ENCODE data around the gene ABHD14A.

DNA sequence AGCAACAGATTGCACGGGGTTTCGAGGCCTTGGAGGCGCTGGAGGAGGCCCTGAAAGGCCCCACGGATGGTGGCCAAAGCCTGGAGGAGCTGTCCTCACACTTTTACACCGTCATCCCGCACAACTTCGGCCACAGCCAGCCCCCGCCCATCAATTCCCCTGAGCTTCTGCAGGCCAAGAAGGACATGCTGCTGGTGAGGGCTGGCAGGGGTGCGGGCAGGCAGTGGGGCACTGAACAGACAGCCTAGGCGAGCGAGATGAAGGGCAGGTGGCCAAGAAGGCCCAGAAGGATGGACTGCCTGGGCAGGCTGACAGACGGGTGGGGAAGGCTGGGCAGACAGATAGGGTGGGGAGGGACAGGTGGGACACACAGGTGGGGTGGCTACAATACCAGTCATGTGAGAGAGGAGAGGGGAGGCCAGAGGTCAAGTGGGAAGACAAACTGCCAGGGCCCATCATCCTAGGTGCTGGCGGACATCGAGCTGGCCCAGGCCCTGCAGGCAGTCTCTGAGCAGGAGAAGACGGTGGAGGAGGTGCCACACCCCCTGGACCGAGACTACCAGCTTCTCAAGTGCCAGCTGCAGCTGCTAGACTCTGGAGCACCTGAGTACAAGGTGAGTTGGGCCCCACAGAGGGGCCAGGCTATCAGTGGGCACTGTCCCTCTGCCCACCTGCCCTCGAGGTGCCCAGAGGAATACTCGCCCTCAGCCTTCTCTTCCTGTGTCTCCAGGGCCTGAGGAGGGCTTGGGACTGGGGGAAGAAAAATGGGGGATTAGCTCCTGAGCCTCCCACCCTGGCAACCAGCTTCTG is 29.6 kb upstream of the ABHD14A start:
- TF ChIP-seq, protein P1, sequence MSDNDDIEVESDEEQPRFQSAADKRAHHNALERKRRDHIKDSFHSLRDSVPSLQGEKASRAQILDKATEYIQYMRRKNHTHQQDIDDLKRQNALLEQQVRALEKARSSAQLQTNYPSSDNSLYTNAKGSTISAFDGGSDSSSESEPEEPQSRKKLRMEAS (IDR thresholded peaks at IDR 0.05; ENCODE audit: low read depth) = no peak
- TF ChIP-seq JUND (IDR thresholded peaks at IDR 0.05) = no peak
- no peak for TF ChIP-seq CTCF (IDR thresholded peaks at IDR 0.05)
- TF ChIP-seq SMC3 (IDR thresholded peaks at IDR 0.05; ENCODE audit: low read depth, low read length) = no peak
- TF ChIP-seq EP300 (IDR thresholded peaks at IDR 0.05; ENCODE audit: borderline replicate concordance in 1 of 2, low read depth in 1 of 2, low read length in 1 of 2) = no peak
- TF ChIP-seq, protein P2, sequence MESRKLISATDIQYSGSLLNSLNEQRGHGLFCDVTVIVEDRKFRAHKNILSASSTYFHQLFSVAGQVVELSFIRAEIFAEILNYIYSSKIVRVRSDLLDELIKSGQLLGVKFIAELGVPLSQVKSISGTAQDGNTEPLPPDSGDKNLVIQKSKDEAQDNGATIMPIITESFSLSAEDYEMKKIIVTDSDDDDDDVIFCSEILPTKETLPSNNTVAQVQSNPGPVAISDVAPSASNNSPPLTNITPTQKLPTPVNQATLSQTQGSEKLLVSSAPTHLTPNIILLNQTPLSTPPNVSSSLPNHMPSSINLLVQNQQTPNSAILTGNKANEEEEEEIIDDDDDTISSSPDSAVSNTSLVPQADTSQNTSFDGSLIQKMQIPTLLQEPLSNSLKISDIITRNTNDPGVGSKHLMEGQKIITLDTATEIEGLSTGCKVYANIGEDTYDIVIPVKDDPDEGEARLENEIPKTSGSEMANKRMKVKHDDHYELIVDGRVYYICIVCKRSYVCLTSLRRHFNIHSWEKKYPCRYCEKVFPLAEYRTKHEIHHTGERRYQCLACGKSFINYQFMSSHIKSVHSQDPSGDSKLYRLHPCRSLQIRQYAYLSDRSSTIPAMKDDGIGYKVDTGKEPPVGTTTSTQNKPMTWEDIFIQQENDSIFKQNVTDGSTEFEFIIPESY (IDR thresholded peaks at IDR 0.05; ENCODE audit: borderline replicate concordance, low read depth) = no peak
- TF ChIP-seq RAD21 (IDR thresholded peaks at IDR 0.05; ENCODE audit: low read length) = no peak

Data from SK-N-SH (cell line).